ENCODE measurements around the gene NSMCE1. TPM values are rescaled to one million over a fixed set of nuclear protein-coding genes. Genes with fewer than 3 reads are reported as not detected.

The NSMCE1 gene
- total RNA-seq, 3 donors from 2014 or later = 39.3 to 50.1 (median 48.9) TPM

DNA sequence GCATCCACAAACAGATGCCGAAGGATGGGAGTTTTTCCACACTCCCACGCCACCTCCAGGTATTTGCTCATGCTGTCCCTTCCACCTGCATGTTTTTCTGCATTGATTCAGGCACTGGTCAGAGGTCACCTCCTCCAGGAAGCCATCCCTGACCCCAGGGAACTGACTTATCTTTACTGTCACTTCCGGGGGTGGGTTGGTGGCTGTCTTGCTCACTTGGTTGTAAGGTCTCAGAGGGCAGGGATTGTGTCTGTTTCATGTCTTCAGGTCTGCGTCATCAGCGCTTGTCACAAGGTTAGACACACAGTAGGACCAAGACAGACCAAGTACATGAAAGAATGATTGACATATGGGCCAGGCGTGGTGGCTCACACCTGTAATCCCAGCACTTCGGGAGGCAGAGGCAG lies 43.3 kb upstream of the NSMCE1 start:
- TF ChIP-seq, protein P1, sequence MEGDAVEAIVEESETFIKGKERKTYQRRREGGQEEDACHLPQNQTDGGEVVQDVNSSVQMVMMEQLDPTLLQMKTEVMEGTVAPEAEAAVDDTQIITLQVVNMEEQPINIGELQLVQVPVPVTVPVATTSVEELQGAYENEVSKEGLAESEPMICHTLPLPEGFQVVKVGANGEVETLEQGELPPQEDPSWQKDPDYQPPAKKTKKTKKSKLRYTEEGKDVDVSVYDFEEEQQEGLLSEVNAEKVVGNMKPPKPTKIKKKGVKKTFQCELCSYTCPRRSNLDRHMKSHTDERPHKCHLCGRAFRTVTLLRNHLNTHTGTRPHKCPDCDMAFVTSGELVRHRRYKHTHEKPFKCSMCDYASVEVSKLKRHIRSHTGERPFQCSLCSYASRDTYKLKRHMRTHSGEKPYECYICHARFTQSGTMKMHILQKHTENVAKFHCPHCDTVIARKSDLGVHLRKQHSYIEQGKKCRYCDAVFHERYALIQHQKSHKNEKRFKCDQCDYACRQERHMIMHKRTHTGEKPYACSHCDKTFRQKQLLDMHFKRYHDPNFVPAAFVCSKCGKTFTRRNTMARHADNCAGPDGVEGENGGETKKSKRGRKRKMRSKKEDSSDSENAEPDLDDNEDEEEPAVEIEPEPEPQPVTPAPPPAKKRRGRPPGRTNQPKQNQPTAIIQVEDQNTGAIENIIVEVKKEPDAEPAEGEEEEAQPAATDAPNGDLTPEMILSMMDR (IDR thresholded peaks at IDR 0.05) = no peak
- DNase-seq (no peak), ATAC-seq (no peak)
- H3K4me3 ChIP-seq = no peak overlapping the region
- no peaks in the 10 kb centered on the region for H3K9me3 ChIP-seq
- H3K4me1 ChIP-seq (ENCODE audit: low read depth) = peaks cover 36% of the 10 kb centered on the region
- intact Hi-C loops (cut with DNase I, micrococcal nuclease) = loop anchor here in 1 of 2 donors (10.0 kb wide), 1 partner anchor 77 kb away; no protein-coding TSS in a partner anchor
- H3K36me3 ChIP-seq (ENCODE audit: low read depth) = no peaks in the 10 kb centered on the region

DNA sequence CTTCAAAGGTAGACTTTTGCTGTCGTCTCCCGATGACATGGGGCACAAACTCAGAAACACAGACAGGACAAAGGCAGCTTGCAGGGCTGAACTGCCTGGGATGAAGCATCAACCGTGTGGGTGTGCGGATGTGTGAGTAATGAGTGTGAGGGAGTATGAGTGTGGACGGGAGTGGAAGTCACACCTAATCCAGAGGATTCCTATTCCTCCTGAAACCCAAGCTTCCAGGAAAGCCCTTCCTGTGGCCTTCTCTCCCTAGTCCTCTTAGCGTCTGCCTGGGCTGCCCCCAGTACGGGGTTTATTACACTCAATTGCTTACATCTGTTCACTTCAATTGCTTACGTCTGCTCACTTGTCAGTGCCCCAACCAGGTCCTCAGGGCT lies 42.9 kb upstream of the NSMCE1 start:
- no peak overlapping the region for H3K4me3 ChIP-seq
- intact Hi-C loops (cut with DNase I, micrococcal nuclease) = loop anchor here in 1 of 2 donors (10.0 kb wide), 1 partner anchor 77 kb away; no protein-coding TSS in a partner anchor

DNA sequence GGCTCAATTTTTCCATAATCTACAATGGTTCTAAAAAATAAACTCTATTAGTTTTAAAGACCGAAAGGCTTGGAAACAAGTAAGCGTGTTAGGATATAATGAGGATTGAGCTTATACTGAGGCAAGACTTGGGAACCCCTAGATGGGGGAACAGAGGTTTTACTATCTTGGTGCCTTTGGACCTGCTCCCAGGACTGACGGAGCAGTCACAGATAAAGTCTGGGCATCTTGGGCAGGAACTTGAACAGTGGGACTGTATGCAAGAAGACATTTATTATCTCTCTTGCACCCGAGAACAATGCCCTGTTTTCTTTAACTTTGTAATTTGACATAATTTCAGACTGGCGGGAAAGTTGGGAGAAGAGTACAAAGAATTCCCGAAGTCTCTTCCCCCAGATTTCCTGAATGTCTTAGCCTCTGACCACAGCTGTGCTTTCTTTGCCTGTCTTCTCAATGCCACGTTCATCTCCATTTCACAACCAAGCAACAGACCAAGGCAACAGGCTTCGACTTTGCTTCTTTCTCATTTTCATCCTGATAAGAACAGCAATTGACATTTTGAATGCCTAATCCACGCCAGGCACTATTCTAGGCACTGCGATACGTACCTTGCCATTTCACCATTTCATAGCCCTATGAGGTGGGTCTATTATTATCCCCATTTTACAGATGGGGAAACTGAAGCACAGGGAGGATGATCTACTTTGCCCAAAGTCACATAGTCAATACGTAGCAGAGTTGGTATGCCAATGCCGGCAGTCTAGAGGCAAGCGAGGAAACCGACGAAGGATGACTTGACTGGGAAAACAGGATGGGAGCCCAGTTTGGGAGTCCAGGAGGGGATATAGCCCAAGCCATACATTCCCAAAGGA lies 42.2 kb upstream of the NSMCE1 start:
- Histone ChIP-seq H3K4me3 (no peak overlapping the region), H3K9me3 (no peaks in the 10 kb centered on the region), H3K36me3 (ENCODE audit: low read depth) (no peaks in the 10 kb centered on the region), H3K4me1 (ENCODE audit: low read depth) (peaks cover 29% of the 10 kb centered on the region)
- TF ChIP-seq, protein P1 (IDR thresholded peaks at IDR 0.05) = no peak
- ATAC-seq = no peak
- intact Hi-C loops (cut with DNase I, micrococcal nuclease) = loop anchor here in 1 of 2 donors (10.0 kb wide), 1 partner anchor 76 kb away; no protein-coding TSS in a partner anchor
- DNase-seq = no peak

More for the DNA sequence above, 42.9 kb upstream of the NSMCE1 start:
- Histone ChIP-seq H3K4me1 (ENCODE audit: low read depth) (peaks cover 35% of the 10 kb centered on the region), H3K9me3 (no peaks in the 10 kb centered on the region), H3K36me3 (ENCODE audit: low read depth) (no peaks in the 10 kb centered on the region)
- ATAC-seq = no peak
- no peak for DNase-seq
- TF ChIP-seq, protein P1 (IDR thresholded peaks at IDR 0.05) = no peak

DNA sequence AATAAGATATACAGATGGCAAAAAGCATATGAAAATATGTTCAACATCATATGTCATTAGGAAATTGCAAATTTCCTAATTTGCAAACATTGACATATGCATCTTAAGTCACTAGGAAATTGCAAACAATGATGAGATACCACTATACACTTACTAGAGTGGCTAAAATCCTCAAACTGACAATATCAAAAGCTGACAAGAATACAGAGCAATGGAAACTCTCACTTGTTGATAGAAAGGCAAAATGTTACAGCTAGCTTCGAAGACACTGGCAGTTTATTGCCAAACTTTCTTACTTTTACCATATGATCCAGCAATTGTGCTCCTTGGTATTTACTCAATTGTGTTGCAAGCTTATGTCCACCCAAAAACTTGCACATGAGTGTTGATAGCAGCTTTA lies 40.2 kb upstream of the NSMCE1 start:
- Histone ChIP-seq H3K4me1 (ENCODE audit: low read depth) (peaks cover 16% of the 10 kb centered on the region), H3K4me3 (no peak overlapping the region), H3K36me3 (ENCODE audit: low read depth) (no peaks in the 10 kb centered on the region), H3K9me3 (no peaks in the 10 kb centered on the region)
- intact Hi-C loops (cut with DNase I, micrococcal nuclease) = no loop called here
- ATAC-seq (no peak), DNase-seq (no peak)
- TF ChIP-seq, protein P1 (IDR thresholded peaks at IDR 0.05) = no peak

DNA sequence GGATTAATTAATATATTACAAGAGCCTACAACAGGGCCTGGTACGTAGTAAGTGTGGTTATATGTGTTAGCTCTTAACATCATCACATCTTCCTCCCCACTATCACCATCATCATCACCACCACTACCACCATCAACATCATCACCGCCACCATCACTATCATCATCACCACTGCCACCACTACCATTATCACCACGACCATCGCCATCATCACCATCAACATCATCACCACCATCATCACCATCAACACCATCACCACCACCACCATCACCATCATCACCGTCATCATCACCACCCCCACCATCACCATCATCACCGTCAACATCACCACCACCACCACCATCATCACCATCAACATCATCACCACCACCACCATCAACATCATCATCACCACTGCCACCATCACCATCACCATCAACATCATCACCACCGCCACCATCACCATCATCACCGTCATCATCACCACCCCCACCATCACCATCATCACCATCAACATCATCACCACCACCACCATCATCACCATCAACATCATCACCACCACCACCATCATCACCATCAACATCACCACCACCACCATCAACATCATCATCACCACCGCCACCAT lies 37.4 kb upstream of the NSMCE1 start:
- Histone ChIP-seq H3K4me1 (ENCODE audit: low read depth) (no peaks in the 10 kb centered on the region), H3K4me3 (no peak overlapping the region), H3K9me3 (no peaks in the 10 kb centered on the region), H3K36me3 (ENCODE audit: low read depth) (no peaks in the 10 kb centered on the region)
- intact Hi-C loops (cut with DNase I, micrococcal nuclease) = no loop called here
- no peak for ATAC-seq
- DNase-seq = no peak
- TF ChIP-seq, protein P1 (IDR thresholded peaks at IDR 0.05) = no peak
